ENCODE data around the gene C5orf24. TPM values are rescaled to one million over a fixed set of nuclear protein-coding genes. Genes with fewer than 3 reads are reported as not detected.

C5orf24 gene
- 88.9 TPM for total RNA-seq

DNA sequence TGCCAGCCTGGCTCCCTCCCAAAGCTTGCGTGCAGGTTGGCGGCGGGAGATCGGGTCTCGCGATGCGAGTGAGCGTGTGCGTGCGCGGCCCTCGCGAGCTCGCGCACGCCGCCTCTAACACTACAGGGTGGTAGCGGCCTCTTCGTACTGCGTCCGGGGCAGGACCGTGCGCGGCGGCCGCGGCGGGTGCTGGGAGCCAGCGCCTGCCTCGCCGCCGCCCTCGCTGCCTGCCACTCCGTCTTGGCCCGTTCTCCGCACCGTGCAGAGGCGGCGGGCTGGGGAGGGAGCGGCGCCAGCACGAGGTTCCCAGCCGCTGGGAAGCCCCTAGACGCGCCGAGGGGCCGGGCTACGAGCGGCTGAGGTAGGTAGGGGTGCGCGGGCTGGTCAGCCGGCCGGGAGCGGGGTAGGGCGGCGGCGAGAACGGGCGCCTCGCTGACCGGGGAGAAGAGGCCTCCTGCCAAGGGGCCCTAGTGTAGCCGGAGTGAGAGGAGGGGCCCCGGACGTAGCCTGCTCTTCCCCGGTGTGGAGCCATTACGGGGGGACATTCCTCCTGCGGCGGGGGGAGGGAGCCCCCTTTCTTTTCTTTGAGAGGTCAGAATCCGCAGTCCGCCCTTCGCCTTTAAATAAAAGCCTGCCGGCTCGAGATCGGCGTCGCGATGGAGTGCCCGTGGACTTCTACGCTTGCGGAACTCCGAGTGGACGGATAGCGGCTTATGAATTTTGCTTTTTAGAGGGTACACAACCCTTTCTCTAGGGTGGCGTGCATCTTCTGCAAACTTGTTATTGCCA lies at the start of gene C5orf24:
Gene C5orf24, plus strand, starts transcription at position 117 of the 789 bp plus-strand sequence. CDS start 8,933 bp downstream, outside the sequence.

GRCh38 chr5:134873987-134874830 lies 28.4 kb downstream of the C5orf24 start, which contains the start of gene TXNDC15:
Gene TXNDC15 (plus strand): TSS chr5:134874371. CDS start chr5:134874428, 57 bp downstream.

DNA sequence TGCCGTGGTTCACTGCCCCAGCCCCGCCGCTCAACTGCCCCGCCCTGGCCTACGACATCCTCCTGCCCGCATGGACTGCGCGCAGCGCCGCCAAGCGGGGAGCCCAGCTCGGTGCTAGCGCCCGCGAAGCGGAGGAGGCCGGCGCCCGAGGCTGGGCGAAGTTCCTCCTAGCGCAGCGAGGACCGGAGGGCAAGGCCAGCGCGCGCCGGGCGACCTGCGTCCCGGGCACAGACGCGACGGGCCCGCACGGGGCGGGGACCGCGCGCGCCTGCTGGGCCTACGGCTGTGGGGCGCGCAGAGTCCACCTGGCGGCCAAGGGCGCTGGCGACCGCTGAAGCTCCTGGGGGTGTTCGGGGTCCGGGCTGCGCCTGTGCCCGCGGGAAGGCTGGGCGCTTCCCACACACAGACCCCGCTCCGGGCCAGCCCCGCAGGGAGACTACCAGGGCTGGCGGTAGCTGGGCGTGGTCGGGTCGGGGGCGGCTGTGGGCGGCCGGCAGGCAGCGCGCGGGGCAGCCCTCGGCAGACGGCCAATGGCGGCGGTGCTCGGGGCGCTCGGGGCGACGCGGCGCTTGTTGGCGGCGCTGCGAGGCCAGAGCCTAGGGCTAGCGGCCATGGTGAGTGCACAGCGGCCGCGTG lies 59.0 kb downstream of the C5orf24 start, which contains the start of gene PCBD2:
Gene PCBD2, plus strand, starts transcription at position 522 of the 636 bp plus-strand sequence. Its CDS starts 9 bp downstream, at position 531.

Other genes with a start within 250 kb of the C5orf24 start
- gene SAR1B, start 213.1 kb upstream of the C5orf24 start, total RNA-seq = 32.2 TPM
- gene SEC24A, start 197.2 kb upstream of the C5orf24 start, total RNA-seq = 32.9 TPM
- gene CAMLG, start 107.4 kb upstream of the C5orf24 start, total RNA-seq = 55.1 TPM
- gene DDX46, start 87.2 kb upstream of the C5orf24 start, total RNA-seq = 63.2 TPM
- gene TXNDC15, start 28.4 kb downstream of the C5orf24 start, total RNA-seq = 102 TPM
- gene PCBD2, start 59.2 kb downstream of the C5orf24 start, total RNA-seq = 11.3 TPM
- not detected for gene CATSPER3, start 121.9 kb downstream of the C5orf24 start, total RNA-seq
- gene PITX1, start 188.3 kb downstream of the C5orf24 start, total RNA-seq = not detected

Data from parietal lobe (tissue), 1 donor.